H9 (cell line): Measurements from ENCODE around the gene KLLN. TPM values are rescaled to one million over a fixed set of nuclear protein-coding genes. Genes with fewer than 3 reads are reported as not detected.

ENCODE experiments used
- DNase-seq: peaks from one replicate; pipeline ENCODE4 v3.0.0-alpha.2; 2017
- H2AFZ ChIP-seq: one replicate; pipeline ENCODE4 v1.6.1; 2013; ENCODE audit warnings: mild to moderate bottlenecking, low read length, control low read depth, moderate library complexity
- H2AK5ac ChIP-seq: 2 replicates; pipeline ENCODE4 v1.6.1; 2013; ENCODE audit warnings: low read length, control low read depth, mixed read lengths; ENCODE audit not compliant: insufficient read length
- H2BK120ac ChIP-seq: one replicate; pipeline ENCODE4 v1.6.1; 2013; ENCODE audit warnings: low read depth, mild to moderate bottlenecking, low read length, control low read depth, inconsistent platforms; ENCODE audit not compliant: poor library complexity, severe bottlenecking
- H2BK12ac ChIP-seq: 2 replicates; pipeline ENCODE4 v1.6.1; 2013; ENCODE audit warnings: low read length, control low read depth, mixed read lengths, low read depth; ENCODE audit not compliant: insufficient read length
- H2BK15ac ChIP-seq: 2 replicates; pipeline ENCODE4 v1.6.1; 2013; ENCODE audit warnings: low read depth, low read length, control low read depth
- H2BK20ac ChIP-seq: one replicate; pipeline ENCODE4 v1.6.1; 2013; ENCODE audit warnings: low read depth, mild to moderate bottlenecking, low read length, control low read depth, inconsistent platforms; ENCODE audit not compliant: poor library complexity, severe bottlenecking
- H2BK5ac ChIP-seq: 2 replicates; pipeline ENCODE4 v1.6.1; 2013; ENCODE audit warnings: low read length, control low read depth, mixed read lengths; ENCODE audit not compliant: insufficient read length
- H3K14ac ChIP-seq: 2 replicates; pipeline ENCODE4 v1.6.1; 2013; ENCODE audit warnings: low read length, control low read depth; ENCODE audit not compliant: insufficient read depth
- H3K18ac ChIP-seq: 2 replicates; pipeline ENCODE4 v1.6.1; 2013; ENCODE audit warnings: low read depth, mild to moderate bottlenecking, mixed read lengths, low read length, control low read depth; ENCODE audit not compliant: insufficient read length
- H3K23ac ChIP-seq: 2 replicates; pipeline ENCODE4 v1.6.1; 2013; ENCODE audit warnings: low read length, control low read depth, mixed read lengths, low read depth; ENCODE audit not compliant: insufficient read length
- H3K23me2 ChIP-seq: 2 replicates; pipeline ENCODE4 v1.6.1; 2013; ENCODE audit warnings: low read depth, mild to moderate bottlenecking, mixed read lengths, low read length, control low read depth; ENCODE audit not compliant: insufficient read length, poor library complexity, severe bottlenecking
- H3K27ac ChIP-seq: 2 replicates; pipeline ENCODE4 v1.5.1; 2013; ENCODE audit warnings: low read length, control low read depth, mixed read lengths, low read depth; ENCODE audit not compliant: insufficient read length
- H3K27me3 ChIP-seq: 2 replicates; pipeline ENCODE4 v1.6.1; 2013; ENCODE audit warnings: low read length, control low read depth, inconsistent platforms; ENCODE audit not compliant: insufficient read depth
- H3K4ac ChIP-seq: 2 replicates; pipeline ENCODE4 v1.6.1; 2013; ENCODE audit warnings: low read depth, mild to moderate bottlenecking, control low read depth, inconsistent platforms, low read length, moderate library complexity
- H3K4me1 ChIP-seq: 2 replicates; pipeline ENCODE4 v1.6.1; 2013; ENCODE audit warnings: low read length, control low read depth, inconsistent platforms; ENCODE audit not compliant: insufficient read depth
- H3K4me2 ChIP-seq: 2 replicates; pipeline ENCODE4 v1.6.1; 2013; ENCODE audit warnings: low read length, control low read depth, mixed read lengths; ENCODE audit not compliant: insufficient read length, insufficient read depth
- H3K56ac ChIP-seq: 2 replicates; pipeline ENCODE4 v1.6.1; 2013; ENCODE audit warnings: low read depth, mild to moderate bottlenecking, mixed read lengths, low read length, control low read depth; ENCODE audit not compliant: insufficient read length
- H3K79me1 ChIP-seq: 2 replicates; pipeline ENCODE4 v1.6.1; 2013; ENCODE audit warnings: low read depth, mild to moderate bottlenecking, moderate library complexity, low read length, control low read depth, inconsistent platforms; ENCODE audit not compliant: insufficient read depth, poor library complexity, severe bottlenecking
- H3K79me2 ChIP-seq: 2 replicates; pipeline ENCODE4 v1.6.1; 2013; ENCODE audit warnings: low read length, control low read depth, inconsistent platforms; ENCODE audit not compliant: insufficient read depth
- H3K9ac ChIP-seq: 2 replicates; pipeline ENCODE4 v1.6.1; 2013; ENCODE audit warnings: low read length, control low read depth, mixed read lengths; ENCODE audit not compliant: insufficient read length; ENCODE audit errors: extremely low read depth
- H3K9me3 ChIP-seq: one replicate; pipeline ENCODE4 v1.6.1; 2013; ENCODE audit warnings: low read depth, low read length, inconsistent platforms; ENCODE audit not compliant: control insufficient read depth
- H3T11ph ChIP-seq: one replicate; pipeline ENCODE4 v1.6.1; 2013; ENCODE audit warnings: mild to moderate bottlenecking, low read length, control low read depth, inconsistent platforms
- H4K20me1 ChIP-seq: one replicate; pipeline ENCODE4 v1.6.1; 2013; ENCODE audit not compliant: control insufficient read depth, insufficient read length, insufficient read depth
- H4K5ac ChIP-seq: 2 replicates; pipeline ENCODE4 v1.6.1; 2013; ENCODE audit warnings: low read depth, mild to moderate bottlenecking, mixed read lengths, low read length, control low read depth; ENCODE audit not compliant: insufficient read length
- H4K8ac ChIP-seq: replicated peaks from 2 replicates; pipeline ENCODE4 v1.6.1; 2013; ENCODE audit warnings: low read length, control low read depth, mixed read lengths, low read depth; ENCODE audit not compliant: insufficient read length
- H4K91ac ChIP-seq: 2 replicates; pipeline ENCODE4 v1.6.1; 2013; ENCODE audit warnings: low read depth, mild to moderate bottlenecking, moderate library complexity, mixed read lengths, low read length, control low read depth; ENCODE audit not compliant: insufficient read length
- H3K27ac Mint-ChIP-seq, 3 experiments: 2 replicates in 2 of 3; 3 replicates in 1 of 3; pipeline ENCODE4 v1.8.0; 2020 to 2021; ENCODE audit warnings: mixed read lengths in 3 of 3, mild to moderate bottlenecking in 1 of 3, moderate library complexity in 1 of 3
- H3K27me3 Mint-ChIP-seq: 2 replicates; pipeline ENCODE4 v1.8.0; 2021; ENCODE audit warnings: low read depth, mild to moderate bottlenecking, moderate library complexity, mixed read lengths
- H3K36me3 Mint-ChIP-seq, 3 experiments: 2 replicates in 2 of 3; 3 replicates in 1 of 3; pipeline ENCODE4 v1.8.0; 2020 to 2021; ENCODE audit warnings: low read depth in 3 of 3, mixed read lengths in 3 of 3; ENCODE audit not compliant: insufficient read depth in 1 of 3
- H3K4me1 Mint-ChIP-seq, 2 experiments: 2 replicates each; pipeline ENCODE4 v1.8.0; 2020; ENCODE audit warnings: mixed read lengths in 2 of 2
- H3K4me3 Mint-ChIP-seq, 2 experiments: 2 replicates in 1 of 2; 3 replicates in 1 of 2; pipeline ENCODE4 v1.8.0; 2020 to 2021; ENCODE audit warnings: mild to moderate bottlenecking in 2 of 2, mixed read lengths in 2 of 2, moderate library complexity in 1 of 2
- H3K9me3 Mint-ChIP-seq, 2 experiments: 2 replicates in 1 of 2; 3 replicates in 1 of 2; pipeline ENCODE4 v1.8.0; 2020; ENCODE audit warnings: mild to moderate bottlenecking in 2 of 2, mixed read lengths in 2 of 2, moderate library complexity in 1 of 2
- CTCF ChIP-seq: fragments of 200-600 bp; sonication (generic); conservative IDR thresholded peaks from 3 replicates; pipeline ENCODE4 v1.8.0; 2021; ENCODE audit warnings: antibody characterized with exemption, mild to moderate bottlenecking
- total RNA-seq: library from RNA; stranded (reverse); gene quantifications from 2 replicates; pipeline ENCODE4 v1.2.1, GENCODE V29; 2021

KLLN gene
- total RNA-seq, 1 experiment from 2014 or later = 0.79 TPM

GRCh38 chr10:87867453-87867852 is 4.1 kb upstream of the KLLN start:
- H2AK5ac ChIP-seq = no peak overlapping the region
- H4K8ac ChIP-seq = no peak overlapping the region
- no peak overlapping the region for H3K27ac Mint-ChIP-seq
- no peak overlapping the region for H2BK15ac ChIP-seq
- no peak overlapping the region for H3K14ac ChIP-seq
- H3K4me1 ChIP-seq = no peaks in the 10 kb centered on the region
- DNase-seq = no peak
- peaks cover 29 to 34% of the 10 kb centered on the region in 2 experiments for H3K4me1 Mint-ChIP-seq
- no peak overlapping the region for H3K18ac ChIP-seq
- no peak overlapping the region for H3K4me2 ChIP-seq
- peaks cover 4 to 6% (median 5%) of the 10 kb centered on the region in 3 experiments; a peak in 6 of 7 replicates for H3K36me3 Mint-ChIP-seq
- no peak overlapping the region for H3K4ac ChIP-seq
- H4K5ac ChIP-seq = no peak overlapping the region
- H2BK5ac ChIP-seq = no peak overlapping the region
- no peak overlapping the region for H2BK120ac ChIP-seq
- no peak overlapping the region for H2BK12ac ChIP-seq
- H3K27ac ChIP-seq = no peak overlapping the region
- H3K27me3 Mint-ChIP-seq = no peaks in the 10 kb centered on the region
- H3K4me3 Mint-ChIP-seq = peak overlapping the region; percentile 97 to 98
- no peak overlapping the region for H3K9ac ChIP-seq
- H3K79me2 ChIP-seq = peaks cover 30% of the 10 kb centered on the region; the same call in 1 of the 2 replicates
- no peak for TF ChIP-seq CTCF
- H4K91ac ChIP-seq = no peak overlapping the region
- H3K27me3 ChIP-seq = no peaks in the 10 kb centered on the region
- no peaks in the 10 kb centered on the region; a peak in 1 of 5 replicates for H3K9me3 Mint-ChIP-seq
- H3K23ac ChIP-seq = no peak overlapping the region
- H4K20me1 ChIP-seq = no peaks in the 10 kb centered on the region
- no peak overlapping the region for H2BK20ac ChIP-seq
- H3K79me1 ChIP-seq = peaks cover 2% of the 10 kb centered on the region
- peaks cover 9% of the 10 kb centered on the region for H3K23me2 ChIP-seq
- no peak overlapping the region for H2AFZ ChIP-seq
- H3T11ph ChIP-seq = no peak overlapping the region
- H3K56ac ChIP-seq = no peak overlapping the region
- H3K9me3 ChIP-seq = no peaks in the 10 kb centered on the region
